GM23248 (cell line): ENCODE data around the gene IL36B.

ENCODE experiments used
- EZH2 ChIP-seq: fragments of 200-600 bp; sonication (generic); IDR thresholded peaks from 2 replicates; pipeline ENCODE4 v1.6.1; 2018; ENCODE audit warnings: antibody characterized with exemption, mild to moderate bottlenecking; ENCODE audit not compliant: insufficient read depth, poor library complexity, severe bottlenecking
- EZH2phosphoT487 ChIP-seq: fragments of 200-600 bp; sonication (generic); IDR thresholded peaks from 2 replicates; pipeline ENCODE4 v1.6.1; 2018; ENCODE audit warnings: antibody characterized with exemption, moderate library complexity, mild to moderate bottlenecking, low read depth; ENCODE audit not compliant: insufficient read depth

GRCh38 chr2:113064898-113065297 lies 12.2 kb upstream of the IL36B start:
- TF ChIP-seq EZH2 (no peak), EZH2phosphoT487 (no peak)
